Activated T-helper 2 cell treated with anti-CD3 and anti-CD28 coated beads, Interferon-gamma antibody, Interleukin-2, Interleukin-4, amounts not matched to agents 10 μg/mL and 5 μg/mL and 100 μg/mL, durations not matched to agents 14 hours and 24 hours and 36 hours (primary cell): ENCODE measurements around the gene FUOM. TPM values are rescaled to one million over a fixed set of nuclear protein-coding genes. Genes with fewer than 3 reads are reported as not detected.

Source experiments
- DNase-seq: peaks from one replicate; pipeline ENCODE4 v3.0.0; 2021; ENCODE audit warnings: low spot score
- H3K27ac Mint-ChIP-seq: one replicate; pipeline ENCODE4 v1.8.0; 2021; ENCODE audit warnings: mixed read lengths
- H3K27me3 Mint-ChIP-seq: one replicate; pipeline ENCODE4 v1.8.0; 2021; ENCODE audit warnings: low read depth, mixed read lengths
- H3K36me3 Mint-ChIP-seq: one replicate; pipeline ENCODE4 v1.8.0; 2021; ENCODE audit warnings: low read depth, mixed read lengths
- H3K4me1 Mint-ChIP-seq: one replicate; pipeline ENCODE4 v1.8.0; 2021; ENCODE audit warnings: low read depth, mixed read lengths
- H3K4me3 Mint-ChIP-seq: one replicate; pipeline ENCODE4 v1.8.0; 2021; ENCODE audit warnings: low read depth, mild to moderate bottlenecking, moderate library complexity, mixed read lengths
- H3K9me3 Mint-ChIP-seq: one replicate; pipeline ENCODE4 v1.8.0; 2021; ENCODE audit warnings: mixed read lengths
- intact Hi-C: fragments of 100-400 bp; cut with micrococcal nuclease; formaldehyde crosslinking; loops from one replicate; pipeline ENCODE4 v1.15.1; 2023
- total RNA-seq: library from RNA; stranded (reverse); gene quantifications from 2 replicates; pipeline ENCODE4 v1.2.3, GENCODE V29; 2022

FUOM gene
- total RNA-seq, 1 donor from 2014 or later = 45.7 TPM

DNA sequence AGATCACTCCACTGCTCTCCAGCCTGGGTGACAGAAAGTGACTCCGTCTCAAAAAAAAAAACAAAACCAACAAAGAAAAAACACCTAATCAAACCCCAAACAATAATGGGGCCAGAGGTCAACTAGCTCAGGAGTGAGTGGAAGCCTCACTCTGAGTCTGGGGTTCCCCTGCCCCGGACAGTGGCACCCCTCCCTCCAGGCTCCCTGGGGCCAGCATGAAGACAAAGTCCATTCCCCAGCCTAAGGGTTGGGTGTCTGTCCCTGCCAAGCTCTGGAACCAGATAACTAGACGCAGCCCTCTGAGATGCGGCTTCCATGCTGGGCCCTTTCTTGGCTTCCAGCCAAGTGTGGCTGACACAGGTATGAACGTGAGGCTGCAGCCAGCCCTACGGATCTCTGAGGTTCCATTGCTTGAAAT lies 1.7 kb upstream of the FUOM start:
- Mint-ChIP-seq H3K4me3 (no peak overlapping the region), H3K9me3 (no peaks in the 10 kb centered on the region), H3K36me3 (peaks cover 20% of the 10 kb centered on the region), H3K27ac (no peak overlapping the region), H3K27me3 (no peaks in the 10 kb centered on the region), H3K4me1 (peaks cover 6% of the 10 kb centered on the region)
- intact Hi-C loops = loop anchor here (5.0 kb wide), 1 partner anchor 52 kb away; the partner anchor contains the start of genes TUBGCP2 and ZNF511
- no peak for DNase-seq

DNA sequence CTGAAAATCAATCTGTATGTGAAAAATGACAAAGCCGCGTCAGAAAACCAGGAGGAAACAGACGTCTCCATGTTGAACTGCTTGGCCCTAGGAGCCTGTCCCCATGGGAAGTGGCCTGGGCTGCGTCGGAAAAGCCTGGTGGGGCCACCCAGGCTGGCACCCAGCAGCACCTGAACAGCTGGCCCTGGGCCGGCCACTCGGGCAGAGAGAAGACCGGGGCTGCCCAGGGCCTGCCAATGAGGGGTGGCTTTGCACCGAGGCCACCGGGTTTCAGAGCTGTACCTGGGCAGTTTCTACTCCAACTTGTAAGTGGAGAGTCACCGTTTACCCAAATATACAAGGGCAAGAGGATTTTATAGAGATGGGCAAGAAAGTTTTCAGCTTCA lies 1.1 kb upstream of the FUOM start:
- Mint-ChIP-seq H3K27me3 (no peaks in the 10 kb centered on the region), H3K36me3 (peaks cover 18% of the 10 kb centered on the region), H3K4me1 (peaks cover 6% of the 10 kb centered on the region), H3K27ac (no peak overlapping the region), H3K9me3 (no peaks in the 10 kb centered on the region), H3K4me3 (no peak overlapping the region)
- DNase-seq = no peak
- intact Hi-C loops = loop anchor here (5.0 kb wide), 1 partner anchor 52 kb away; the partner anchor contains the start of genes TUBGCP2 and ZNF511

DNA sequence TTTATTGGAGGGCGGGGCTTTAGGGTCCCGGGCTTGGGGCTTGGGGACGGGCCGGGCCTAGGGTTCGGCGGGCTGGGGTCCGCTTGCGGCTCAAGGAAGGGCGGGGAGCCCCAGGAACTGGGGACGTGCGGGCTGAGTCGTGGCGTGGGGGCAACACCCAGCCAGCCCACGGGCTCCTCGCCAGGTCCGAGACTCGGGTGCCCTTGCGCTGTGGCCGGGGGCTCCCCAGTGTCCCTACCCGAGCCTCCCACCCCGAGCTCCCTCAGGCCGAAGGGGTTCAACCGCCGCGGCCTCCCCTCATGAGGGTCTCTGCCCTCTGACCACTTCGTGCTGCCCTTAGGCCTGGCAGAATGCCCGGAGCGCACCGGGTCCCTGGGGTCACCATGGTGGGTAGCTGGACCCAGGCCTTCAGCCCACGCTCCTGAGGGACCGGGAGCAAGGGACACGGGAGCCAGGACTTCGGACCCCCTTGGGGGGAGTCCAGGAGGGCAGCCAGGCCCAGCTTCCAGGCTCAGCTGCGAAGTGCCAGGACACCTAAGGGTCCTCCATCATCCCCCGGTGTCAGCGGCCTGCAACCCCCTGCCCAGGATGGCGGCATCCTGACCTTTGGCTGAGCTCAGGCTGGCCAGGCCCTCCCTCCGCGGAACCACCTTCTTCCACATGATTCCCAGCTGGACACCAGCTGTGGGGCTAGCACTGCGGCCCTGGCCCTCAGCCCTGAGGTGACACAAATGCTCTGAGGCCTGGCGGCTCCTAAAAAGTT lies 524 bp upstream of the FUOM start:
- no peak overlapping the region for H3K4me3 Mint-ChIP-seq
- peaks cover 18% of the 10 kb centered on the region for H3K36me3 Mint-ChIP-seq
- intact Hi-C loops = loop anchor here (5.0 kb wide), 1 partner anchor 51 kb away; the partner anchor contains the start of genes TUBGCP2 and ZNF511
- DNase-seq = no peak
- H3K27me3 Mint-ChIP-seq = no peaks in the 10 kb centered on the region
- peaks cover 6% of the 10 kb centered on the region for H3K4me1 Mint-ChIP-seq
- no peaks in the 10 kb centered on the region for H3K9me3 Mint-ChIP-seq
- H3K27ac Mint-ChIP-seq = no peak overlapping the region

DNA sequence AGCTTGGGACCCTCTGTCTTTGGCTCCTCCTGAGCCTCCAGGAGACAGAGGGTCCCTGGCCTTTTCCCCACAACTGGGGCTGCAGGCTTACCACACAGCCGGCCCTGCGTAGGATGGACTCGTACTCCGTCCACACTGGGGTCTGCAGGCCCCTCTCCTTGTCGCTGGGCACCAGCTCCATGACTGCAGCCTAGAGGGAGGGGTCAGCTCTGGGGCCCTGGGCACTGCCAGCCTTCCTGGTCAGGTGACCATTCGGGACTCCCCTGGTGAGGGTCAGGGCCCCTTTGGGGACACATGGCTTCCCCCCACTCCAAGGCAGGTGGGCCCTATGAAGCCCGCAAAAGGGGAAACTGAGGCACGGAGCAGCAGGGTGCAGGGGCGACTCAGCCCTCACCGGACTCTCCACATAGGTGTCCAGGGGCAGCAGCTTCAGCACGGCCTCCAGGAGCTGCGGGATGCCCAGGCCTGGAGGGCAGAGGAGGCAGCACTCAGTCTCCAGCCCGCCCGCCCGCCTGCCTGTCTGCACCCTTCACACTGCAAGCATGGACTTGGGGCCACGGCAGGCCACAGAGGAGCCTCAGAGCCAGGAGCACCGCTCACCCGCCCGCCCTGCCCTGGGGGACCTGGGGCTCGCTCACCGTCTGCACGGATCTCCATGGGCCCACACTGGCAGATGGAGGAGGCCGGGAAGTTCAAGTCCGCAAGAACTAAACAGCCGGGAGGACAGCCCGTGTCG lies 1.1 kb downstream of the FUOM start:
- intact Hi-C loops = loop anchor here (1.0 to 5.0 kb wide), 4 partner anchors 17 to 49 kb away; partner anchors contain the start of genes ECHS1, MTG1, TUBGCP2 and ZNF511
- H3K27ac Mint-ChIP-seq = no peak overlapping the region
- peak overlapping the region; percentile 78 for H3K4me3 Mint-ChIP-seq
- H3K4me1 Mint-ChIP-seq = peaks cover under 1% of the 10 kb centered on the region
- H3K9me3 Mint-ChIP-seq = no peaks in the 10 kb centered on the region
- DNase-seq = no peak
- H3K27me3 Mint-ChIP-seq = no peaks in the 10 kb centered on the region
- peaks cover 4% of the 10 kb centered on the region for H3K36me3 Mint-ChIP-seq

DNA sequence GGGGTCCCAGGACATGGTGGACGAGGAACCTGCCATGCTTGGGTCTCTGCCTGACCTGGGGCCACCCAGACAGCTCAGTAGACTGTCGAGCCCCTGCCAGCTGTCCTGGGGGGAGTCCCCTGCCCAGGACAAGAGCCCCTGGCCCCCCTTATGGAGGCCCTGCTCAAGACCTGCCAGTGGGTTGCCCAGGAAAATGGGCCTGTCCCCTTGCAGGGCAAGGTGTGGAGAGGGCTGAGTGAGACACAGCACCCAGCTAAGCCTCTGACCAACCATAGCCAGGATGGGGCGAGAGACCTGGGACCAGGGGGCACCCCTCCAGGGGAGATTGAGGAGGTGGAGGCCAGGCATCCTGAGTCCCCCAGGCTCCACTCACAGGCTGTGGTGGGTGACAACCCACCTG lies 1.8 kb downstream of the FUOM start:
- no peaks in the 10 kb centered on the region for H3K4me1 Mint-ChIP-seq
- H3K27me3 Mint-ChIP-seq = no peaks in the 10 kb centered on the region
- no peak for DNase-seq
- intact Hi-C loops = loop anchor here (5.0 kb wide), 1 partner anchor 49 kb away; the partner anchor contains the start of genes TUBGCP2 and ZNF511
- no peak overlapping the region for H3K27ac Mint-ChIP-seq
- peak overlapping the region; percentile 66 for H3K4me3 Mint-ChIP-seq
- no peaks in the 10 kb centered on the region for H3K9me3 Mint-ChIP-seq
- H3K36me3 Mint-ChIP-seq = peaks cover 4% of the 10 kb centered on the region

DNA sequence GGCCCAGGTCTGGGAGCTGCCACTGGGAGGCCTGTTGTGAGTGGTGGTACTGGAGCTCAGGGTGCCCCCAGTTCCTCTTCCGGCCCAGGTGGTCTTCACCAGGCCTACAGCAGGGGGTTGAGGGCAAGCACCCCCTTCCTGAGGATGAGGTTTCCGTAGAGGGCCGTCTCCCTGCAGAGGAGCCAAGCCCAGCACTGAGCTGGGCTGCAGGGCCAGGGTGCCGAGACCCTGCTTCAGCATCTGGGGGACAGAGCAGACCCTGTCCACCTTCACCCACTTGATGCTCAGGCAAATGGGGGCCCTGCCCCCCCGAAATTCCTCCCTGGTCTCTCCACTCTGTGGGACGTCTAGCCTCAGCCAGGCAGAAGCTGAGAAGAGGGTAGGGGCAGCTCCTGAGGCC lies 2.6 kb downstream of the FUOM start:
- Mint-ChIP-seq H3K4me1 (no peaks in the 10 kb centered on the region), H3K36me3 (peaks cover 4% of the 10 kb centered on the region), H3K4me3 (no peak overlapping the region), H3K27ac (no peak overlapping the region), H3K9me3 (no peaks in the 10 kb centered on the region), H3K27me3 (no peaks in the 10 kb centered on the region)
- DNase-seq = no peak
- intact Hi-C loops = loop anchor here (5.0 kb wide), 1 partner anchor 48 kb away; the partner anchor contains the start of genes TUBGCP2 and ZNF511

DNA sequence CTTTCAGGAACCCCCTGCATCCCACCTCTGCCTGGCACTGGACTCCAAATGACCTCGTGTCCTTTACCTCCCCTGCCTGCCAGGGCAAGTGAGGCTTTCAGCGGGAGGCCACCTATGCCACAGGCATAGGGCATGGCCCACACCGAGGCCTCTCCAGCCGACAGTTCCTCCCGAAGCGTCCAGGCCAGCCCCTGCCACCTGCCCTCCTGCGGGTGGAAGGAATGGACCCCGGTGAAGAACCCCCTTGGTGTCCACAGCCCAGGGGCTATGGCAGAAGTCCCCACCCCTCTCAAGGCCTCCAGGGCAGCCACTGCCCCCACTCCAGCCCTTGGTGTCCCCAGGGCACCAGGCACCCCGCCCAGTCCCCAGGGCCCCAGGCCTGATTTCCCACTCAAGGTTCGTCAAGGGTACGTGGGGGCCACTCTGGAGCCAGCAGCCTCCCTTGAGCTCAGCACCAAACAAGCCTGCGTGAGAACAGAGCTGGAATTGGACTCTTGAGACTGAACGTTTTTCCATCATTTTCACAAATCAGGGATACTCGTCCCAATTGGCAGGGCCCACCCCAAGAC lies 3.1 kb downstream of the FUOM start:
- no peaks in the 10 kb centered on the region for H3K27me3 Mint-ChIP-seq
- no peaks in the 10 kb centered on the region for H3K9me3 Mint-ChIP-seq
- no peak for DNase-seq
- H3K4me3 Mint-ChIP-seq = no peak overlapping the region
- no peak overlapping the region for H3K27ac Mint-ChIP-seq
- no peaks in the 10 kb centered on the region for H3K4me1 Mint-ChIP-seq
- peaks cover 4% of the 10 kb centered on the region for H3K36me3 Mint-ChIP-seq
- intact Hi-C loops = loop anchor here (5.0 kb wide), 1 partner anchor 47 kb away; the partner anchor contains the start of genes TUBGCP2 and ZNF511

DNA sequence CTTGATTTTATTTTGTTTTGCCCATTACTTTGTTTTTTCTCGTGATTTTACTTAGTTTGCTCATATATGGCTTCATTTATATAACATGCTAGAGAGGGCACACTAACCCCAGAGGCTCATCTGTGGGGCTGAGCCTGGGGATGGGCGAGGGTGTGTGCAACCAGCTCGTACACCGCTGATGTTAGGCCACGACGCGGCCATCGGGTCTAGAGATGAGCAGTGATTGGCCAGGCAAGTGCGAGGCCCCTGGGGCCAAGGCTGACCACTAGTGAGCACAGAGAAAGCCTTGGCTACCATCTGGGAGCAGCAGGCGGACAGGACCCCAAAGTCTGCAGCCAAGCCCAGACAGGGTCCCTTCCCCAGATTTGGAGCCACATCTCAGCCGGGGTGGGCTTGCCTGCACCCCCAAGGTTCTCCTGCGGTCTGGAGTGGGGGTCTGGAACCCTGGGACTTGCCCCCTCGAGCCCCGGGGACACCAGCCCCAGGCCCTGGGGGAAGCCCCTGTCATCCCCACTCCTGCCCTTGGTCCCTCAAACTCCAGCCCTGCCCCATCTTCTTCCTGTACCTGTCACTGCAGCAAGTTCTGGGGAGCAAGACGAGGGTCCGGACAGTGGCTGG lies 3.7 kb downstream of the FUOM start:
- peaks cover 2% of the 10 kb centered on the region for H3K4me1 Mint-ChIP-seq
- H3K27me3 Mint-ChIP-seq = peaks cover 2% of the 10 kb centered on the region
- intact Hi-C loops = no loop called here
- DNase-seq = no peak
- H3K36me3 Mint-ChIP-seq = peaks cover 4% of the 10 kb centered on the region
- no peak overlapping the region for H3K27ac Mint-ChIP-seq
- H3K4me3 Mint-ChIP-seq = no peak overlapping the region
- H3K9me3 Mint-ChIP-seq = no peaks in the 10 kb centered on the region

DNA sequence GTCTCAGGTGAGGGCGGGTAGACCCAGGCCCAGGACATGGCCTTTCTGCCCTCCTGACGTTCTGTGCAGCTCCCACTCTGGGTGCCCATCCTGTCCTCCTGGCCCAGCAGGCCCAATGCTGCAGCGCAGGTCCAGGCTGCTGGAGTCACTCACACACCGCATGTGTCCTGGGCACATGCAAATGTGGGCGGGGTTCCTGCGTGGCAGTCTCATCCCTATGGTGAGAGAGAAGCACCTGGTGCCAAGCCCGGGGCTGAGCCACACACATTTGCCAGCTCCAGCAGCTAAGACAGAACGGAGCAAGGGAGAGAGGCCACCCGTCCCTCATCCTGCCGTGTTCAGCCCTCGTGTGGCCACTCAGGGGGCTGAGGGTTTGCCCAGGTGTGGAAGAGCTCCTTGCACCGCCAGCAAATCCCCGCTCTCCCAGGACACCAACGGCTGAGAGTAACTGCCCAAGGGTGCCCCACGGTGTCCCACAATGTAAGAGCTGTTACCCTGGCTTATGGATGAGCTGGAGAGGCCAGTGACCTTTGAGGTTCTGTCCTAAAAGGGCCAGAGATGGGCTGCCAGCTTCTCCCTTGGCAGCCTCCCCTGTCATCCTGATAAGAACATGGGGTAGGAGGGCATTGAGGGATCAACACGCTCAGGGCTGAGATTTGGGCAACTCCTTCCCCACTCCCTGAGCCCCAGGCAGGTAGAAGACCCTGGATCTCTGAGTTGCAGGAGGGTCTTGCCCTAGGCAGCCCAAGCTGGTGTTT lies 4.4 kb downstream of the FUOM start:
- H3K27me3 Mint-ChIP-seq = peaks cover 3% of the 10 kb centered on the region
- intact Hi-C loops = no loop called here
- peaks cover 2% of the 10 kb centered on the region for H3K4me1 Mint-ChIP-seq
- no peak overlapping the region for H3K4me3 Mint-ChIP-seq
- DNase-seq = no peak
- H3K9me3 Mint-ChIP-seq = no peaks in the 10 kb centered on the region
- H3K27ac Mint-ChIP-seq = no peak overlapping the region
- H3K36me3 Mint-ChIP-seq = peaks cover 4% of the 10 kb centered on the region

DNA sequence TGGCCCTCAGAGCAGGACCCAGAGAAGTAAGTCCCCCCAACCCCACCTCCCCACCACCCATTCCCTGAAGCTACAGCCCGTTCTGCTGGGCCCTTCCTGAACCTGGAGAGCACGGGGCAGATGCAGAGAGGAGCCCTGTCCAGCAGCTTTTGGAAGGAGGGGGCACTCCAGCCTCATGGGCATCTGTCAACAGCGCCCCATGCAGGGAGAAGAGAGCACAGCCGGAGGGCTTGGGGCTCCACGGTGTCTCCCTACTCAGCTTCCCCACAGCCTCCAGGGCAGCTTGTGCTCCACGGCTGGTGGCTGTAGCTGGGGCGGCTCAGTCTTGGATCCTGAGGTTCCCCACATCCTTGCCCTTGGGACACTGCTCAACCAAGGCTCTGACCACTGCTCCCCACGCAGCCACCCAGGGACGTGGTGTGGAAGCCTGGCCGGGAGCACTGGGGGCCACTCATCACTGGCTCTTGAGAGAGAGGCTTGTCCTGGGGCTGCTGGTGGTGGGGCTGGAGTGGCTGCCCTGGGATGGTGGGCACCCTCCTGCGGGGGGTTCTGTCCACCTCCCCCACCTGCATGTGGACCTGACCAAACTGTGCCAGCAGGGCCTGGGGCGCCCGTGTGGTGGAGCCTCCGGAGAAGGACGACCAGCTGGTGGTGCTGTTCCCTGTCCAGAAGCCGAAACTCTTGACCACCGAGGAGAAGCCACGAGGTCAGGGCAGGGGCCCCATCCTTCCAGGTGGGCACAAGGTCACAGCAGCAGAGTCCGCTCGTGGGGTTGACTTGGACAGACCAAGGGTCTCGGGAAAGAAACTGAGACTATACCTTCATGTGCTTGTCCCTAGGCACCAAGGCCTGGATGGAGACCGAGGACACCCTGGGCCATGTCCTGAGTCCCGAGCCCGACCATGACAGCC lies 6.2 kb downstream of the FUOM start:
- Mint-ChIP-seq H3K27me3 (peaks cover 3% of the 10 kb centered on the region), H3K4me1 (peaks cover 2% of the 10 kb centered on the region), H3K27ac (no peak overlapping the region), H3K36me3 (peaks cover 4% of the 10 kb centered on the region), H3K4me3 (no peak overlapping the region), H3K9me3 (no peaks in the 10 kb centered on the region)
- no peak for DNase-seq
- intact Hi-C loops = no loop called here

DNA sequence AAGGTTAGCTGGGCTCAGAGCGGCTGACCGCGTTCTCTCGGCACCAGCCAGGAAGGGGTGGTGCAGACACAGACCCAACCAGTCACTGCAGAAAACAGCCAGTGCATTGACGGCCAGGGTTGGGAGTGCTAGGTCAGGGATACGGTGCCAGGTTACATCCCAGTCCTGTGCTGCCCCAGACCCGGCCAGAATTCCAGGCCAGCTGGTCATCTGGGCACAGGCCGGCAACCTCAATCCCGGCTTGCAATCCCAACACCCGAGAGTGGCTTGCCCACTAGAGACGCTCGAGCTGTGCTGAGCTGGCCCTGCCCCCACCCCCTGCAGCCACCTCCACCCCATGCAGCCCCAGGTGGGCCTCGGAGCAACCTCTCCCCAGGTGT lies 6.9 kb downstream of the FUOM start:
- no peaks in the 10 kb centered on the region for H3K9me3 Mint-ChIP-seq
- H3K4me3 Mint-ChIP-seq = no peak overlapping the region
- intact Hi-C loops = no loop called here
- peaks cover 3% of the 10 kb centered on the region for H3K27me3 Mint-ChIP-seq
- H3K4me1 Mint-ChIP-seq = peaks cover 2% of the 10 kb centered on the region
- no peak for DNase-seq
- H3K36me3 Mint-ChIP-seq = peaks cover under 1% of the 10 kb centered on the region
- H3K27ac Mint-ChIP-seq = no peak overlapping the region
